Measurements from ENCODE around the gene OXA1L.
"Not testable (repeated sequence)": the region's sequence is repeated elsewhere in the genome, so short reads cannot be mapped to it uniquely, and the experiment has no call there.

Gene OXA1L

GRCh38 chr14:22766457-22767322 lies at the start of gene OXA1L:
TSS of gene OXA1L (plus strand) at chr14:22766688. CDS start at chr14:22766702, 14 bp downstream.
- peak; percentile 92 to 97 for DNase-seq

GRCh38 chr14:22718091-22718490 lies 48.4 kb upstream of the OXA1L start:
- DNase-seq = no peak

- DNase-seq = no peak
Observed at GRCh38 chr14:22721213-22721612, 45.3 kb upstream of the OXA1L start.

GRCh38 chr14:22723815-22724214 lies 42.7 kb upstream of the OXA1L start:
- DNase-seq = no peak

GRCh38 chr14:22724847-22725246 lies 41.6 kb upstream of the OXA1L start:
- not testable (repeated sequence) for DNase-seq

- DNase-seq = not testable (repeated sequence)
Observed at GRCh38 chr14:22725374-22725773, 41.1 kb upstream of the OXA1L start.

GRCh38 chr14:22726012-22726411 lies 40.5 kb upstream of the OXA1L start:
- DNase-seq = no peak

GRCh38 chr14:22732062-22732461 lies 34.4 kb upstream of the OXA1L start:
- not testable (repeated sequence) for DNase-seq

- no peak for DNase-seq
Observed at GRCh38 chr14:22733829-22734228, 32.7 kb upstream of the OXA1L start.

GRCh38 chr14:22735096-22735495 lies 31.4 kb upstream of the OXA1L start:
- DNase-seq = no peak

GRCh38 chr14:22736384-22736783 lies 30.1 kb upstream of the OXA1L start:
- not testable (repeated sequence) for DNase-seq

- DNase-seq = no peak
Observed at GRCh38 chr14:22737052-22737451, 29.4 kb upstream of the OXA1L start.

GRCh38 chr14:22739423-22739822 lies 27.1 kb upstream of the OXA1L start:
- DNase-seq = no peak

GRCh38 chr14:22740020-22740419 lies 26.5 kb upstream of the OXA1L start:
- no peak for DNase-seq

- no peak for DNase-seq
Observed at GRCh38 chr14:22747769-22748168, 18.7 kb upstream of the OXA1L start.

GRCh38 chr14:22748206-22748605 lies 18.3 kb upstream of the OXA1L start:
- no peak for DNase-seq

- DNase-seq = no peak
Observed at GRCh38 chr14:22748631-22749068, 17.8 kb upstream of the OXA1L start.

GRCh38 chr14:22752422-22752821 lies 14.1 kb upstream of the OXA1L start:
- no peak for DNase-seq

GRCh38 chr14:22753586-22753985 lies 12.9 kb upstream of the OXA1L start:
- DNase-seq = no peak

GRCh38 chr14:22757972-22758650 lies 8.4 kb upstream of the OXA1L start:
- DNase-seq = not testable (repeated sequence)

- no peak for DNase-seq
Observed at GRCh38 chr14:22761734-22762133, 4.8 kb upstream of the OXA1L start.

- no peak for DNase-seq
Observed at GRCh38 chr14:22764382-22764781, 2.1 kb upstream of the OXA1L start.

- DNase-seq = no peak
Observed at GRCh38 chr14:22767323-22767589, 768 bp downstream of the OXA1L start.

- DNase-seq = no peak
Observed at GRCh38 chr14:22768947-22769346, 2.5 kb downstream of the OXA1L start.
